Stimulated activated CD8-positive, alpha-beta memory T cell treated with anti-CD3 and anti-CD28 coated beads, Interleukin-15, amount 100 ng/mL, for 48 hours (primary cell): ENCODE measurements around the gene NMNAT1.
"Not testable (repeated sequence)": the region's sequence is repeated elsewhere in the genome, so short reads cannot be mapped to it uniquely, and the experiment has no call there.

Source experiments
- DNase-seq, 2 donors: peaks; one replicate each; pipeline ENCODE4 v3.0.0-alpha.2; 2020; ENCODE audit warnings: low read depth in 2 of 2

Gene NMNAT1

DNA sequence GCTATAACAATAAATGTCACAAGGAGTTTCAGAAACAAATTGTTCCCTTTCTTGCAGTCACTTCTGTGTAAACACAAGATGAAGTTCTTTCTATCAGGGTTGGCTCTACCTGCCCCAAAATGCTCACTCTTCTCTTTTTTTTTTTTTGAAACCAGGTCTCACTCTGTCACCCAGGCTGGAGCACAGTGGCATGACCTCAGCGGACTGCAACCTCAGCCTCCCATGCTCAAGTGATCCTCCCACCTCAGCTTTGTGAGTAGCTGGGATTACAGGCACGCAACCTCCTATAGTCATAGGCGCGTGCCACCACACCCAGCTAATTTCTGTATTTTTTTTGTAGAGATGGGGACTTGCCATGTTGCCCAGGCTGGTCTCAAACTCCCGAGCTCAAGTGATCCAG is 22.7 kb upstream of the NMNAT1 start:
- DNase-seq = no peak

DNA sequence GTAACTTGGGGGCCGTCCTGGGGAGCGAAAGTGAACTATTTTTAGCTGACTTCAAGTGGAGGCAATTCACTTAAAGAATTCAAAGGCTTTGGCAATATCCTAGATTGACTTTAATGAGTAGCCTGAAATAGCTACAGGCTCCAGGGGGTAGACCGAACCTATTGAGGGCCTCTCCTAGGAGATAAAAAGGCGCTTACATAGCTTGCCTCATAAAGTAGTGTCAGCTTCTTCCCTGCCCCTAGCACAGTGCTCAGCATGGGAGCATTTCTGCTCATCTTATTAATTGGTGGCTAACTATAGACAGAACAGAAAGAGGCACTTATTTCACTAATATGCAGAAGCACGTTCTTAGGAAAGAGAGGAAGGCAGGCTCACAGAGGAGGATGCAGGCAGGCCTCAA is 20.9 kb upstream of the NMNAT1 start:
- no peak for DNase-seq

DNA sequence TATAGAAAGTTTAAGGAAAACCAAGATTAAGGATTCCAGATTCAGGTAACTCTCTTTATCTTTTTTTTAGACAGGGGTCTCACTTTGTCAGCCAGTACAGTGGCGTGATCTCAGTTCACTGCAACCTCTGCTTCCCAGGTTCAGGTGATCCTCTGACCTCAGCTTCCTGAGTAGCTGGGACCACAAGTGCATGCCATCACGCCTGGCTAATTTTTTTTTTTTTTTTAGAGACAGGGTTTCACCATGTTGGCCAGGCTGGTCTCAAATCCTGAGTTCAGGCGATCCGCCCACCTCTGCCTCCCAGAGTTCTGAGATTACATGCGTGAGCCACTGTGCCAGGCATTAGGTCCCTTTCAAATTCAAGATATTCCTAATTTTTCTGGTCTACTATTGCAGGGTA is 16.0 kb upstream of the NMNAT1 start:
- DNase-seq = no peak

DNA sequence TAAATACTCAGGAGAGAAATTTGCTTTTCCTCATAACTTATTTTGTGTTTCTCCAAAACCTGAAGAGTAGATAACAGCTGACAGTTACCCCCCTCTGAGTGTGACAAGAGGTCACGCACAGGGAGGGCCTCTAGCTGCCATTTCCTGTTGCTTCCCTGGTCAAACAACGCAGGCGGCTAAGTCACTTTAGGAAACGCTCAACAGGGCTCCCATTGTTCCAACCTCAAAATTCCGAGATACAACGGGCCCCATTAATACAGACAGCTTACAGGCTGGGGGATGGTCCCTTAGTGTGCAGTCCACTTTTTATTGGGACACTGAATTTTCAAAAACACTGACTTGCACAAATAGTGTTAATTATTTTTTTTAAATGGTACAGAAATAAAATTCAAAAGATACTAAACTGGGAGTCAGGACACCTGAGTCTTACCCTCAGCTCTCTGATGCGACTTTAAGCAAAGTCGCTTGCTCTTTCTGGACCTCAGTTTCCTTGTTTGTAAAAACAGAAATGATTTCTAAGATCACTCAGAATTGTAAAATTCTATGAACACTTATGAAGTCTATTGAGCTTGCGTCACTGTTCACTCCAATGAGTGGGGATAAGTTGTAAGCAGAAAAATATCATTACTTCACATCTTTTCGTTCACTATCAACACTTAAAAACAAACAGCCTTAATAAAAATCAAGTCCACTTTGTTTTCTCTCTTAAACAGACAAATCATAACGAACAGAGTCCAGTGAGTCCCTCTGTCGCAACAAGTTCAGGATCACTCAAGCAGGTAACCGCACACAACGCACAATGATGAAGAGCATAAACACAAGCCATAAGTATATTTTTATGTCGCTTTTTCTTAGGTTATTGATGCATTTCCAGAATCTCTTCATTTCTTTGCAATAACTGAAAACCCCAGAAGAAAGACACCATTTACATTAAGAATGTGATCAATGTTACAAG is 13.6 kb upstream of the NMNAT1 start:
- DNase-seq = no peak

DNA sequence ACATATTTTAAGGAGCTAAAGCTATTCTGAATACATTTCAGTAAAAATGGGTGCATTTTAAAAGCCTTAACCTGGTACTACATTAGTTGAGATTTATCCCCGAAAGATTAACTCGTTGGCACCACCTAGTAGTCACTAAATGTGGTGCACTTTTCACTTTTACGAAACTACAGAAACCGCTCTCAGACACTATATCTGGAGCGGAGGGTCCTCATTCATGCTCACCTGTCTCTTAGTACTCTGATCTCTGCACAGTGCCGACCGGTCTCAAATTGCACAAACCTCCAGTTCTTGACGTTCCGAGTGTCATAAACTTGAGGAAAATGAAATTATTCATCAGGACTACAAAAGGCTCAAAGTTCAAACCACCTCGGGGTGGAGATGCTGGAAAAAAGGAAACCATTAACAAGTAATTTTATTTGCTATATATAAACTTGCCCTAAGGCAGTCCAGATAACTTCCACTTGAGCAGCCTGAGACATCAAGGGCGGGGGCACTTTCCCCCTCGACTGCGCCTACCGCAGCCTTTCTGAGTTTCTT is 806 bp upstream of the NMNAT1 start:
- no peak for DNase-seq

DNA sequence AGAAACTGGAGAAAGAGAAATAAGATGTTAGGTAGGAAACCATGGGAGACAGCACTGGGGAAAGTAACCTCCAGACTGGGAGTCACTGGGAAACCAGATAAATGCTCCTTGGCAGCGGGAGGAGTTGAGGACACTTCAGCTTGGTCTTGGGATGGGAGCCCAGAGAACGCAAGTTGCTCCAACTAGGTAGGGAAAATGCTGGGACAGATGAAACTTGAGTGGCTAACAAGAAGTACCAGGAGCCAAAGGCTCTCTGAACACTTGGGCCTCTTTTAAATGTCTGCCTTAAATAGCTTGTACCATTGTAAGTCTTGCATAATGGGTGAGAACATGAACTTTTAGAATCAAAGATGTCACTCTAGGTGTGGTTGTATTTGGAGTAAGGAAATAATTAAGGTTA is 3.0 kb downstream of the NMNAT1 start:
- no peak for DNase-seq

DNA sequence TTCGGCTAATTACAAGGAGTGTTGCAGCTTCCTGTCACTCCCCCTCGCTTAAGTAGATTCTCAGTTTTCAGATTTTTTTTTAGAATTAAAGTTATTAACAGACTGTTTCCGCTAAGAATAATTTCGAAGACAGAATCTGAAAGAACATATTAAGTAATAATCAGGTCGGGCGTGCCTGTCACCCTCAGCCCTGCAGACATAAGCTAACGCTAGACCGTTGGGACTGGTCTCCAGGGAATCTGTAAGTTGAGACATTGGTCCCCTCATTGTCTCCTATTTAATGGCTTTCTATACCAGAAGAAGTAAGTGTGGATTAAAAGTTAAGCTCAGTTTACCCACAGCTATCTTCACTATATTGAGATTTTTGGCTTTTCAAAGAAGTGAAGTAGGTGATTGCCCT is 14.5 kb downstream of the NMNAT1 start:
- no peak for DNase-seq

DNA sequence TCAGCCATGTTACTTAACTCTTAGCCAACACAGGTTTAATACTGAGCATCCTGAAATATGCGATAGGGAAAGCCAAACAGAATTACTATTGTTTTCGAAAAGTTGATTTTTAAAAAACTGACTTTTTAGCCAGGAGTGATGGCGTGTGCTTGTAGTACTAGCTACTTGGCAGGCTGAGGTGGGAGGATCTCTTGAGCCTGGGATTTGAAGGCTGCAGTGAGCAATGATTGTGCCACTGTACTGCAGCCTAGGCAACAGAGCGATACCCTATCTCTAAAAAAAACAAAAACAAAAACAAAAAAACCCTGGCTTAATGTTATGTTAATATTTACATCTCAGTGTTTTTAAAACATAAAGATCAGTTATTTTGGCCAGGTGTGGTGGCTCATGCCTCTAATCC is 16.7 kb downstream of the NMNAT1 start:
- DNase-seq = no peak

DNA sequence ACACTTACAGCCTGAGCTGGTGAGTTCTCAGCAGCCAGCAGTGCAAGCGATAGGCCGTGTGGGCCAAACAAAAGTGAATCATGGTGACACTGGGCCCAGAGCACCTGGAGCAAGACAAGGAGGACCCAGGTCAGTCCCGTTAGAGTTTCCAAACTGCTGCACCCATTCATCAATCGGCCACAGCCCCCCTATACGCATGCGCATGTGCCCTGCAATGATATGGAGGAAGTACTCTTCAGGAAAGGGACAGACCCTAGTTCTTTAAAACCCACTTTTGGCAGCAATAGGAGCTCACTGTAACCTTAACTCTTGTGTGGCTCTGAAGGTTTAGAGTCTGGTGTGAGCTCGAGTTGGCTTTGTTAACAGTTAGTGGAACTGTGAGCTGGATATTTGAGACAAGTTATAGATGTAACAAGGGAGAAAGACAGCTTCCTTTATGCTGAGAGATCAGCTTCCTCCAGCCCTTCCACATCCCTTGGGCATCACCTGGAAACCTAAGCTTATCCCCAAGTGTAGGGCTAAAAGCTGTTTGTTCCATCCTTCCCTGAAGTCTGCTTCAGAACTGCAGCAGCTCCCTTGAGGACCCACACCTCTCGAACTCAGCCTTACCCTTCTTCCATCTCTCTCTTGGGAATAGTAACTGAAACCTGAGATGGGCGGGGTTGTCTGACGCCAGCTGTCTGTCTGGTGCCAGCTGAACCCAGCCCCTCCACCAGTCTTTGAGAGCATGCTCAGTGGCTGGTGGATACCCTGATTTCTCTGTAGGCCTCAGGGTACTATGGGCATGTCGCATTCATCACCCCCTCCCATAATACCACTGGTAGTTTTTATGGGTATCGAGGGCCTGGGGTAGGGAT is 17.7 kb downstream of the NMNAT1 start:
- no peak for DNase-seq

DNA sequence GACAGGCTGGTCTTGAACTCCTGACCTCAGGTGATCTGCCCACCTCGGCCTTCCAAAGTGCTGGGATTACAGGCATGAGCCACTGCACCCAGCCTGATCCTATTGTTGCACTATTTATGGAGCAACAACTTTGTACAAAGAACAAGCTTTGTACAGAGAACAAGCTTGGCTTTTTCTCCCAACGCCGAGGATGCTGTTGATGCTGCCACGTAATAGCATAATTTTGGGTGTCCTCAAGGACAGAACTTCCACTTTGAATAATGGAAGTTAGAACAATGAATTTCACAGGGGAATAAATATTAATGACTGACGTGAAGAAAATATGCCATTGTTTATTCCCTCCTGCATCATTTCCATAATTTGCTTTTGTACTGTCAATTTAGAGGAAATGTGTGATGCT is 41.0 kb downstream of the NMNAT1 start:
- no peak for DNase-seq

DNA sequence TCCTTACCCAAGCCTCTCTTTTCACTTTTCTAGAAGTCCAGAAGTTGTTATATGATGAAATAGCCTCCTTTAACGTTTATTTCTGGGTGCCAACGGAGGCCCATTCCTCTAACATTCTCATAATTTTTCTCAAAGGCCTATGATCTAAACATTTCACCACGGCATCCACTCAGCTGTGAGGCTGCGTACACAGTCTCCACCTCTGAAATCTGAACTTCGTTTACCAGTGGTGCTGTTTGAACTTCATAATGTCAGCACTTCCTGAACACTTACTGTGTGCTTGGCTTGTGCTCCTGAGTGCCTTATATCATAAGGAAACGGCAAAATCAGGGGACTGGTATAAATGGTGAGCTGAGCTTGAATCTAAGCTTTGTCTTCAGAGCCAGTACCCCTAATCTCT is 41.7 kb downstream of the NMNAT1 start:
- no peak for DNase-seq

DNA sequence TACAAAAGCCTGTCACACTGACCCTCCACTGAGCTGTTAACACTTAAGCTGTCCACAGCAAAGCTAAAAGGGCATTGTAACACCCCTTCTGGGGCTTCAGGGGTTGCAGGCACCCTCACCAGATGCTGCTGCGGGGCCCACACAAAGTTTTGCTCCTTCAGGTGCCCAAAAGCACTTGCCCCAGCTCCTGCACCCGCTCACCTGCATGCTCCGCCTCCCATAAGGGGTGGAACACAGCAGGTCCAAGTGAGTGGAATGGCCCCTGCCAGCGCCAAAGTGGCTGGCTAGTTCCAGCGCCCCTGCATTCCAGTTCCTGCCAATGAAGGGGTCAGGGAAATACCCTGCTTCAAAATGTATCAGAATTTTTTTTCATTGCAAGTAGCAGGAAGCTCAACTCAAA is 46.5 kb downstream of the NMNAT1 start:
- DNase-seq = no peak

DNA sequence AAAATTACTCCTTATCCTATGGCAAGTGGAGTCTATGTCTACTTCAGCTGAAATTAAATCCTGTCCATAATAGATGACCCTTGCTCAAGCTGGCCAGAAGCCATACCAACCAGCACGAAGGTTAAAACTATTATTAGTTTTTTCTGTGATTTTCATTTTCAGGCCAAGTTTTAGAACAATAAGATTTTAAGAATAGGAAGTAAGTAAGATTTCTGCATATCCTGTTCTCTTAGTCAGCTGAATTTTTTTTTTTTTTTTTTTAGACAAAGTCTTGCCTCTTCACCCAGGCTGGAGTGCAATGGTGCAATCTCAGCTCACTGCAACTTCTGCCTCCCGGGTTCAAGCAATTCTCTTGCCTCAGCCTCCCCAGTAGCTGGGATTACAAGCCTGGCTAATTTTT is 47.7 kb downstream of the NMNAT1 start:
- no peak for DNase-seq

DNA sequence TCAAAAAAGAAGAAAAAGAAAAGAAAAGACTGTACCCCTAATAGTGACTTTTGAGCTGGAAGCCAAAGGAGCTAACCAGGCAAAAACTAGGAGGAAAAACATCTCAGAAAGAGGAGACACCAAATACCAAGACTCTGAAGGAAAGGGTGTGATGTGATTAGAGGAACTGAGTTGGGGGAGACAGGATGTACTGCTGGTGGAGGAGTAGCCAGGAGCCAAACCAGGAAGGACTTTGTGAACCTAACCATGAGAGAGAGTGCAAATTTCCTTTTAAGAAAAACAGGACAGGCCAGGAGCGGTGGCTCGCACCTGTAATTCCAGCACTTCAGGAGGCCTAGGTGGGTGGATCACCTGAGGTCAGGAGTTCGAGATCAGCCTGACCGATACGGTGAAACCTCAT is 49.6 kb downstream of the NMNAT1 start:
- DNase-seq = no peak

DNA sequence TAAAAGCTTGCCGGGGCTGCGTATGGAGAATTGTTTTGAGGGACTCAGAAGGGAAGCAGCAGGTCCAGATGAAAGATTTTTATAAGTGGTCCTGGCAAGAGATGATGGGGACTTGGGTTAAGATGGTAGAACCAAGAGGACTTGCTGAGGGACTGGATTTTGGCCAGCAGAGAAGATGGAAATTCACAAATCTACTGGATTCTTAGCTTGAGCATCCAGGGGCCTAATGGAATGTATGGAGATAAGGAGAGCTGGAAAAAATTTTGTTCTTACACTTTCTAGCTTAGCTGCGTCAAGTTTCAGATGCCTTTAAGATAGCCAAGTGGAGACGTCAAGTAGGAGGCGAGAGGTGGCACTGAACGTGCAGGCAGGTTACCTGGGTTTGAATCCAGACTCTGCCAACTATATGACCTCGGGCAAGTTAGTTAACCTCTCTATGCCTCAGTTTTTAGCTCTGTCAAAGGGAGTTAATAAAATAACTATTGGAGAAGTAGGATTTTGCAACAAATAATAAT is 50.3 kb downstream of the NMNAT1 start:
- no peak for DNase-seq

DNA sequence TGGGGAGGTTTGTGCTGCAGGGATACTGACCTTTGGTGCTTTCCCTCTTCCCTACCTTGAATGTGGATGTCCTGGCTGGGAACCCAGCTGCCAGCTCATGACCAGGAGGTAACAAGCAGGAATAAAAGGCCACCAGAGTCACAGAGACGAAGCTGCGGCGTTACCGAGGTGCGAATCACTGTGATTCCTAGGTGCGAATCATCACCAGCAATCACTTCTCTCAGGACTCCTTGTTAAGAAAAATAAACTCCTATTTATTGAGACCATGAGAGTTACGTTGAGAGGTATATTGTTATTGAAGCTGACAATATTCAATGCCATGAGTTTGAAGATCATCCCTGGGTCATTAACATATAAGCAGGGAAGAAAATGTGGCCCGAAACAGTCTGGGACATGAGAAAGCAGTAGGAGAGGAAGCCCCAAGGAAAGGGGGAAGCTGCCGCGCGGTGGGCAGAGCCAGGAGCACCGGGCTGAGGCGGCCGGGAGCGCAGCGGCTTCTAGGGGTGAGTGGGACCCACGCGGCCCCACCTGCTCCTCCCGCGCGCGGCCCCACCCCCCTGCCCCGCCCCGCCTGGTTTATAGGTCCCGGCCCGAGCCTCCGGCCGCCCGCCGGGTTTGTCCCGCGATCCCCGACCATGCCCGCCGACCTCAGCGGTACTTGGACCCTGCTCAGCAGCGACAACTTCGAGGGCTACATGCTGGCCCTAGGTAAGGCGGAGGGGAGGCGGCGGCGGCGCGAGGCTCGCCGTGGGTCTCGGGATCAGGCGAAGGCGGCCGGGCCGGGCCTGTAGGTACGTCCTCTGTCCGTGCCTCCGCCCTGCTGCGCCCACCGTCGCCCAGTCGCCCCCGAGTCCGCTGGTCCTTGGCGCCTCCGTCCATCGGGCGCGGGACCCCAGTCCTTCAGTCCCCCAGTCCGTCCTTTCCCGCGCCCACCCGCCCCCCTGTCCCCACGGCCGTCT is 53.6 kb downstream of the NMNAT1 start, which contains the start of gene RBP7:
Gene RBP7 (plus strand): TSS at position 605 of the 959 bp plus-strand sequence. CDS start 31 bp downstream, at position 636.
- no peak for DNase-seq

DNA sequence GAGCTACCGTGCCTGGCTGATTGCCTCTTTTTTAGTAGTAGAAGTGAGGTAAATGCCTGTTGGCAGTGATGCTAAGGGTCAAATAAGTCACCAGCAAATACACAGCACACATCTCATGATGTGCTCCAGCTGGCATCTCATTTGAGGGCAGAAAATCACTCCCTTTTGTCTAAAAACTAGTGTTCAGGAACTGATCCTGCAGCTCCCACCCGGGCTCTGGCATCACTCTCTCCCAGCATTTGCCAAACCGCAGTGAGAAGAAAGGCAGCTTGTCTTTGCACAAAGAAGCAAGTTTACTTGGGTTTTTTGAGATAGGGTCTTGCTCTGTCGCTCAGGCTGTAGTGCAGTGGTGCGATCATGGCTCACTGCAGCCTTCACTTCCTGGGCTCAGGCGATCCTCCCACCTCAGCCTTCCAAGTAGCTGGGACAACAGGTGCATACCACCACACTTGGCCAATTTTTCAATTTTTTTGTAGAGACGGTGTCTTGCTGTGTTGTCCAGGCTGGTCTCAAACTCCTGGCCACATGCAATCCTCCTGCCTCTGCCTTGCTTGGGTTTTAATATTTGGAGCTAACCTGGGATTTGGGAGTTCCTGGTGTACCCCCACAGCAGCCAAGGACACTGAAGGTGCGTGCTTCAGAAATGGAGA is 57.9 kb downstream of the NMNAT1 start:
- no peak for DNase-seq

DNA sequence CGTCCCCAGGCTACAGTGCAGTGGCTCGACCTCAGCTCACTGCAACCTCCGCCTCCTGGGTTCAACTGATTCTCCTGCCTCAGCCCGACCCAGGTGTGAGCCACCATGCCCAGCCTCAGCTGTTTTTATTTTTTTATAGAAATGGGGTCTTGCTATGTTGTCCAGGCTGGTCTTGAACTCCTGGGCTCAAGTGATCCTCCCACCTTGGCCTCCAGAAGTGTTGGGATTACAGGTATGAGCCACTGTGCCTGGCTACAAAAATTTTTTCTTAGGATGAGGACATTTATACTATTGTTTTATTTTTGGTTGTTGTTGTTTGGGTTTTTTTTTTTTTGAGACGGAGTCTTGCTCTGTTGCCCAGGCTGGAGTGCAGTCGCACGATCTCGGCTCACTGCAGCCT is 62.0 kb downstream of the NMNAT1 start:
- not testable (repeated sequence) for DNase-seq

DNA sequence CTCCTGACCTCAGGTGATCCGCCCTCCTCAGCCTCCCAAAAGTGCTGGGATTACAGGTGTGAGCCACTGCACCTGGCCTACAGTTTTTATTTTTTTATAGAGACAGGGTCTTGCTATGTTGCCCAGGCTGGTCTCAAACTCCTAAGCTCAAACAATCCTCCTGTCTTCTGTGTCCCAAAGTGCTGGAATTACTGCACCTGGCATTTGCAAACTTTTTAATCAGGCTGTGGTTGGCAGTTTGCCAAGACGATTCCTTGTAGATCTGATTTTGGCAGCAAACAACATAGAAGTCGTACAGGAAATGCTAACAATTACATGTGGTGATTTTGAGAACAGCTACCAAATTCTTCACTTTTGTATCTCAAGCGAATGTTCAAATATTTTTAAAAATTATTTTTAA is 63.9 kb downstream of the NMNAT1 start:
- DNase-seq = no peak

DNA sequence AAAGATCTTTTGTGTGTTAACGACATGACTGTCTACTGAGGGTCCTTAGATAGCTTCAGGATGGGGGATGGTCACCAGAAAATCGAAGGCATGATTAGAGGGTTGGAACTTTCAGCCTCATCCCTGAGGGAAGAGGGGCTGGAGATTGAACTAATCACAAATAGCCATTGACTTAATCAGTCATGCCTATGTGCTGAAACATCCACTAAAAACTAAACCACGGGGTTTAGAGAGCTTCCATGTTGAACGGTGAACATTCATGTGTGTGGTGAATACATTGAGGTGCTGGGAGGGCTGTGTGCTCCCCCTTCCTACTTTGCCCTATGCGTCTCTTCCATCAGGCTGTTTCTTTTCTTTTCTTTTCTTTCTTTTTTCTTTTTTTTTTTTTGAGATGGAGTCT is 70.7 kb downstream of the NMNAT1 start:
- DNase-seq = no peak

DNA sequence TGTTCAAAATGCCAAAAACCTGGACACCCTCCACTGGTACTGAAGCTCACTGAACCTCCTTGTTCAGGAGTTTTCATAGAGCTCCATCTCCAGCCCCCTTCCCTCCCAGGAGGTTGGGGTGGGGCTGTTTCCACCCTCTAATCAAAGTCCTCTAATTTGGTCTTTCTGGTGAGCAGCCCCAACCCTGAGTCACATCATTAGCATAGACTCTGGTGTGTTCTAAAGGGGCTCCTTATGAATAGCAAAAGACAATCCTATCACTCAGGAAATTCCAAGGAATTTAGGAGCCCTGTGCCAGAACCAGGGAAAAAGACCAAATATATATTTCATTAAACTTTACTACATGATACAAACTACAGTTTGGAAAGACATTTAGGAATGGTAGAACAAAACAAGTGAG is 76.3 kb downstream of the NMNAT1 start:
- DNase-seq = no peak
